Ovary (tissue), 9 donors: ENCODE results near the gene ADAM20. TPM values are rescaled to one million over a fixed set of nuclear protein-coding genes. Genes with fewer than 3 reads are reported as not detected.

Experiments used
- DNase-seq, 5 donors: peaks; one replicate each; pipeline ENCODE4 v3.0.0-alpha.2; 2019 to 2020
- H3K27ac ChIP-seq, 2 donors: fragments of 200-600 bp; one replicate each; pipeline versions ENCODE4 v1.5.1 to v1.8.0; 2019 to 2022
- H3K27me3 ChIP-seq: fragments of 200-600 bp; one replicate; pipeline ENCODE4 v1.8.0; 2022
- H3K36me3 ChIP-seq: fragments of 200-600 bp; sonication (generic); one replicate; pipeline ENCODE4 v1.5.1; 2019
- H3K4me1 ChIP-seq: one replicate; pipeline ENCODE4 v1.8.1; 2013; ENCODE audit warnings: mild to moderate bottlenecking, moderate library complexity; ENCODE audit not compliant: insufficient read depth
- H3K4me3 ChIP-seq: fragments of 200-600 bp; sonication (generic); one replicate; pipeline ENCODE4 v1.5.1; 2017
- H3K9me3 ChIP-seq, 2 donors: fragments of 200-600 bp in 1 of 2; sonication (generic) in 1 of 2; one replicate each; pipeline versions ENCODE4 v1.5.1 to v1.8.1; 2013 to 2019; ENCODE audit warnings: mild to moderate bottlenecking in 1 of 2, moderate library complexity in 1 of 2
- EP300 ChIP-seq: sonication (generic); formaldehyde crosslinking; IDR thresholded peaks from one replicate; pipeline ENCODE4 v1.6.1; 2017; ENCODE audit warnings: antibody characterized with exemption
- POLR2A ChIP-seq: fragments of 450-650 bp; IDR thresholded peaks from one replicate; pipeline ENCODE4 v1.6.1; 2017; ENCODE audit warnings: antibody characterized with exemption, mild to moderate bottlenecking, moderate library complexity
- WGBS, 3 donors: extraction: QIAGEN DNeasy Blood & Tissue Kit in 1 of 3; methylation state at CpG; one replicate each; pipeline versions ENCODE4 v1.1.5 to v1.1.7; 2013 to 2017; 5-methylcytosine and 5-hydroxymethylcytosine counted together
- intact Hi-C, 4 donors: fragments of 100-400 bp; cut with DNase I; formaldehyde crosslinking; loops; one replicate each; pipeline versions ENCODE4 v1.11.0 to v1.15.1; 2022 to 2023
- polyA plus RNA-seq, 2 donors: library from polyadenylated mRNA; stranded (reverse); fragments of 200-250 nt in 1 of 2; fragments of 350-450 nt in 1 of 2; fragmentation: Illumina TruSeq in 1 of 2; extraction: RNeasy Lipid Tissue Mini Kit (QIAGEN cat#74804) in 1 of 2; gene quantifications; one replicate each; pipeline ENCODE4 v1.2.3, GENCODE V29; 2013 to 2014
- total RNA-seq, 7 donors: library from RNA; depleted of rRNA in 2 of 7; stranded (reverse); fragments of >200 nt in 2 of 7; fragmentation: NEBNext Ultra II Directional in 3 of 7; extraction: Animal tissue kit (Norgen Biotek cat#: 25700) in 3 of 7; gene quantifications; one replicate each; pipeline versions ENCODE4 v1.1.0 to v1.2.4, GENCODE V29; 2016 to 2023
- TF ChIP-seq, protein P1 (sequence below), 3 donors: fragments of 450-650 bp in 2 of 3; fragments of 200-600 bp in 1 of 3; IDR thresholded peaks; one replicate each; pipeline versions ENCODE4 v1.5.1 to v1.8.0; 2016 to 2022; ENCODE audit warnings: antibody characterized with exemption in 3 of 3, mild to moderate bottlenecking in 1 of 3
- donor health status: DM: no; HTN: no; CAD: no; lungs with moderate emphysema.
- donor health status: DM: no; HTN: no; CAD: no.
- donor health status: Bipolar disorder and iron deficiency.
- donor health status: DM: yes; HTN: yes; CAD: no.
- donor health status: DM: no; HTN: no; CAD: no.
- donor health status: DM: yes; HTN: yes; CAD: no.

Gene ADAM20
- total and polyA plus RNA-seq, 9 donors: 0.11 to 2.5 (median 0.92) TPM

DNA sequence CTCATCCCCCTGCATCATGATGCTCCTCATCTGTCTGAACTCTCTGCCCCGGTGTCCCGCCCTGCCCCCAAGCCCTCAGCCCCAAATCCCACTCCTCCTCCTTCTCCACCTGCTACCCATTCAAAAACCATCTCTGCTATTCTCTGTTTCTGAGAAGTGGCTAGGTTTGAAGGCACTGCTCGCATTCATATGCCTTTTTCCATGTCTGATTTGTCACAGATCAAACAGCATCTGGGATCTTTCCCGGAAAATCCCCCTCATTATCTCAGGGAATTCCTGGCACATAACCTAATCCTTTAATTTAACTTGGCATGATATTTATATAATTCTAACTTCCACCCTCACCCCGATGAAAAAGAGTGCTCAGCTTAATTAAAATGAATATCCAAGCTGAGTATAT lies 3.3 kb upstream of the ADAM20 start:
- peaks cover 0 to 7% of the 10 kb centered on the region in 2 donors for H3K9me3 ChIP-seq
- no peak overlapping the region for H3K4me3 ChIP-seq
- intact Hi-C loops: no loop called here
- H3K4me1 ChIP-seq: no peaks in the 10 kb centered on the region
- H3K36me3 ChIP-seq: no peaks in the 10 kb centered on the region
- TF ChIP-seq POLR2A (no peak), EP300 (no peak)
- TF ChIP-seq, protein P1, sequence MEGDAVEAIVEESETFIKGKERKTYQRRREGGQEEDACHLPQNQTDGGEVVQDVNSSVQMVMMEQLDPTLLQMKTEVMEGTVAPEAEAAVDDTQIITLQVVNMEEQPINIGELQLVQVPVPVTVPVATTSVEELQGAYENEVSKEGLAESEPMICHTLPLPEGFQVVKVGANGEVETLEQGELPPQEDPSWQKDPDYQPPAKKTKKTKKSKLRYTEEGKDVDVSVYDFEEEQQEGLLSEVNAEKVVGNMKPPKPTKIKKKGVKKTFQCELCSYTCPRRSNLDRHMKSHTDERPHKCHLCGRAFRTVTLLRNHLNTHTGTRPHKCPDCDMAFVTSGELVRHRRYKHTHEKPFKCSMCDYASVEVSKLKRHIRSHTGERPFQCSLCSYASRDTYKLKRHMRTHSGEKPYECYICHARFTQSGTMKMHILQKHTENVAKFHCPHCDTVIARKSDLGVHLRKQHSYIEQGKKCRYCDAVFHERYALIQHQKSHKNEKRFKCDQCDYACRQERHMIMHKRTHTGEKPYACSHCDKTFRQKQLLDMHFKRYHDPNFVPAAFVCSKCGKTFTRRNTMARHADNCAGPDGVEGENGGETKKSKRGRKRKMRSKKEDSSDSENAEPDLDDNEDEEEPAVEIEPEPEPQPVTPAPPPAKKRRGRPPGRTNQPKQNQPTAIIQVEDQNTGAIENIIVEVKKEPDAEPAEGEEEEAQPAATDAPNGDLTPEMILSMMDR (IDR thresholded peaks at IDR 0.05): no peak
- WGBS, 3 donors: 92 to 94% (median 92%) methylated on average over 5 of the region's 5 CpGs
- no peak for DNase-seq
- H3K27ac ChIP-seq: no peak overlapping the region
- H3K27me3 ChIP-seq: no peaks in the 10 kb centered on the region

DNA sequence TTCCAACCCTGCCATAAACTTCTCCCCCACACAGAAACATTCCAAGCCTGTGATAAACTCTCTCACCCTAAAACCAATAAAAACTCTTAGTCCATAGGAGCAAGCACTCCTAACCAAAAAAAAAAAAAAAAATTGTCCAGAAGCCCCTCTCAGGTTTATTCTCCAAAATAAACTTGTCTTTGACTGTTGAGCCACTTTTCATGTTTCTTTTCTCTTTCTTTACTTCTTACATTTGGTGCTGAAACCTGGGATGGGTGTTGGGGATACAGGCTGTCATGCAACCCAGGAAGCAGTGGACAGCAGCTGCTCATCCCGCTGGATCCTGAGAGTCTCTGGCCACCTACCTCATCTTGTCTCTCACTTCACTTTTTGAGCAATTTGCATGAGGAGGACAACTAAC lies 2.0 kb upstream of the ADAM20 start:
- Histone ChIP-seq H3K36me3 (no peaks in the 10 kb centered on the region), H3K4me1 (no peaks in the 10 kb centered on the region), H3K4me3 (no peak overlapping the region), H3K27ac (no peak overlapping the region), H3K9me3 (peaks cover 0 to 7% of the 10 kb centered on the region in 2 donors), H3K27me3 (no peaks in the 10 kb centered on the region)
- no peak for DNase-seq
- TF ChIP-seq EP300 (no peak), POLR2A (no peak)
- TF ChIP-seq, protein P1 (IDR thresholded peaks at IDR 0.05): no peak
- 50 to 100% (median 96%) methylated on average over 1 of the region's 1 CpG for WGBS, 3 donors
- intact Hi-C loops: no loop called here

DNA sequence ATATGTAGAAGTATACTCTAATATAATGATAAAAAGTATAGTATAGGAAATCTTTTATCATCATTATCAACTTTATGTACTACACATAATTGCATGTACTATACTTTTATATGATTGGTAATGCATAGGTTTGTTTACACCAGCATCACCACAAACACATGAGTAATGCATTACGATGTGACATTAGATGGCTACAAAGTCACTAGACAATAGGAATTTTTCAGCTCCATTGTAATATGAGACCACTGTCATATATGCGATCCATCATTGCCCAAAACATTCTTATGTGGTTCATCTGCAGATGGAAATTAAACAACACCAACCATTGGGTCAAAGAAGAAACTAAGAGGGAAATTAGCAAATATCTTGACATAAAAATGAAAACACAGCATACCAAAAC lies 4.4 kb downstream of the ADAM20 start:
- H3K4me1 ChIP-seq: no peaks in the 10 kb centered on the region
- H3K27me3 ChIP-seq: no peaks in the 10 kb centered on the region
- DNase-seq: no peak
- 93 to 97% (median 94%) methylated on average over 2 of the region's 2 CpGs for WGBS, 3 donors
- intact Hi-C loops: no loop called here
- H3K4me3 ChIP-seq: no peak overlapping the region
- TF ChIP-seq POLR2A (no peak), EP300 (no peak)
- TF ChIP-seq, protein P1 (IDR thresholded peaks at IDR 0.05): no peak
- H3K9me3 ChIP-seq: no peaks in the 10 kb centered on the region
- no peaks in the 10 kb centered on the region for H3K36me3 ChIP-seq
- H3K27ac ChIP-seq: no peak overlapping the region

DNA sequence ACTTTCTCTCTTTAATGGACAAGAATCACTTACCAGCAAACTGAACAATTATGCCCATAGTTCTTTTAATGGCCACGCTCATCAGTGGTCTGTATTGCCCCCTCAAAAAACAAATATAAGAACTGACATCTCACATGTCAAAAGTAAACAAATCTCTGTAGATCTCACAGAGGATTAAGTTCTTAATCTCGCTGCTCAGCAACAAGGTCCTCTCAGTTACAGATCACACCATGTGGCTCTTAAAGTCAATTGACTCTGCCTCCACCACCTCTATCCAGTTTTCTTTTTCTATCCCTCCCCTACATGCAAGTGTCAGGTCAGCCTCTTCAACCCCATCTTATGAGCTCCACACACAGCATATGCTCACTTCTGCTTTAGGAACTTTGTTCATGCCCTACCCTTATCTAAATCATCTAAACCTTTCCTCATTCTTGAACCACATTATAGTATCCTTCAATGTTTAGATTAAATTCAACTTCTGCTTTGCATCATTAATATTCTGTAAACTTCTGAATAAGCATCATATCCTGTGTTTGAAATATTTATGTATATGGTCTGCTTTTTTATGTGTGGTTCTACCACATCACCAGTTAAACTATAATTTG lies 7.2 kb downstream of the ADAM20 start:
- intact Hi-C loops: no loop called here
- H3K4me3 ChIP-seq: no peak overlapping the region
- no peaks in the 10 kb centered on the region for H3K9me3 ChIP-seq
- WGBS, 3 donors: 91 to 98% (median 94%) methylated on average over 2 of the region's 2 CpGs
- no peaks in the 10 kb centered on the region for H3K36me3 ChIP-seq
- H3K27ac ChIP-seq: no peak overlapping the region
- no peaks in the 10 kb centered on the region for H3K4me1 ChIP-seq
- DNase-seq: no peak
- H3K27me3 ChIP-seq: no peaks in the 10 kb centered on the region
- TF ChIP-seq, protein P1 (IDR thresholded peaks at IDR 0.05): no peak
- no peak for TF ChIP-seq EP300
- TF ChIP-seq POLR2A: no peak
